Mesenchymal stem cell (in vitro differentiated cells and primary cell): ENCODE measurements around the gene ZFP92. TPM values are rescaled to one million over a fixed set of nuclear protein-coding genes. Genes with fewer than 3 reads are reported as not detected.

Source experiments
- DNase-seq: peaks from one replicate; pipeline ENCODE4 v3.0.0-alpha.2; 2013
- H2AFZ ChIP-seq: one replicate; pipeline ENCODE4 v1.6.1; 2013; ENCODE audit warnings: low read depth, mild to moderate bottlenecking, control low read depth, inconsistent platforms, low read length, moderate library complexity
- H2AK5ac ChIP-seq: 2 replicates; pipeline ENCODE4 v1.6.1; 2013; ENCODE audit warnings: low read length, moderate library complexity, mild to moderate bottlenecking, inconsistent platforms; ENCODE audit not compliant: severe bottlenecking
- H2BK120ac ChIP-seq: one replicate; pipeline ENCODE4 v1.6.1; 2013; ENCODE audit warnings: low read depth, mild to moderate bottlenecking, inconsistent platforms, low read length, moderate library complexity
- H2BK12ac ChIP-seq, 2 experiments: one replicate each; pipeline ENCODE4 v1.6.1; 2013; ENCODE audit warnings: inconsistent platforms in 2 of 2, low read length in 2 of 2, mild to moderate bottlenecking in 2 of 2, moderate library complexity in 2 of 2, control low read depth in 1 of 2
- H2BK15ac ChIP-seq: one replicate; pipeline ENCODE4 v1.6.1; 2013; ENCODE audit warnings: mild to moderate bottlenecking, low read depth, inconsistent platforms; ENCODE audit not compliant: poor library complexity, severe bottlenecking
- H2BK5ac ChIP-seq: 2 replicates; pipeline ENCODE4 v1.6.1; 2013; ENCODE audit warnings: low read depth, mild to moderate bottlenecking, low read length, control low read depth, inconsistent platforms; ENCODE audit not compliant: poor library complexity, severe bottlenecking
- H3K14ac ChIP-seq, 2 experiments: one replicate each; pipeline ENCODE4 v1.6.1; 2013; ENCODE audit warnings: inconsistent platforms in 2 of 2, low read length in 2 of 2, control low read depth in 1 of 2, mild to moderate bottlenecking in 1 of 2, moderate library complexity in 1 of 2
- H3K18ac ChIP-seq, 2 experiments: one replicate each; pipeline ENCODE4 v1.6.1; 2013; ENCODE audit warnings: inconsistent platforms in 2 of 2, low read length in 2 of 2, control low read depth in 1 of 2, low read depth in 1 of 2, mild to moderate bottlenecking in 1 of 2
- H3K23ac ChIP-seq, 2 experiments: one replicate each; pipeline ENCODE4 v1.6.1; 2013; ENCODE audit warnings: inconsistent platforms in 2 of 2, low read length in 2 of 2, mild to moderate bottlenecking in 2 of 2, moderate library complexity in 2 of 2, control low read depth in 1 of 2
- H3K27ac ChIP-seq: 2 replicates; pipeline ENCODE4 v1.5.1; 2013; ENCODE audit warnings: mild to moderate bottlenecking, moderate library complexity, low read length, control low read depth, inconsistent platforms; ENCODE audit not compliant: poor library complexity, severe bottlenecking
- H3K27me3 ChIP-seq, 2 experiments: 2 replicates each; pipeline versions ENCODE4 v1.6.1 to v1.7.0; 2013; ENCODE audit warnings: low read length in 2 of 2, mild to moderate bottlenecking in 2 of 2, moderate library complexity in 2 of 2, control low read depth in 1 of 2, inconsistent platforms in 1 of 2; ENCODE audit not compliant: control insufficient read depth in 1 of 2, insufficient read depth in 1 of 2
- H3K36me3 ChIP-seq, 2 experiments: 2 replicates each; pipeline versions ENCODE4 v1.6.1 to v1.7.0; 2013; ENCODE audit warnings: low read length in 2 of 2, control low read depth in 1 of 2, inconsistent platforms in 1 of 2, low read depth in 1 of 2, mild to moderate bottlenecking in 1 of 2; ENCODE audit not compliant: insufficient read depth in 2 of 2, control insufficient read depth in 1 of 2
- H3K4ac ChIP-seq, 2 experiments: one replicate each; pipeline ENCODE4 v1.6.1; 2013; ENCODE audit warnings: inconsistent platforms in 2 of 2, low read length in 2 of 2, mild to moderate bottlenecking in 2 of 2, moderate library complexity in 2 of 2, control low read depth in 1 of 2, low read depth in 1 of 2
- H3K4me1 ChIP-seq: 2 replicates; pipeline ENCODE4 v1.6.1; 2013; ENCODE audit warnings: low read depth, low read length, control low read depth; ENCODE audit not compliant: control insufficient read depth, insufficient read depth
- H3K4me2 ChIP-seq: 2 replicates; pipeline ENCODE4 v1.6.1; 2013; ENCODE audit warnings: low read length, mild to moderate bottlenecking, inconsistent platforms; ENCODE audit not compliant: poor library complexity, severe bottlenecking
- H3K4me3 ChIP-seq, 2 experiments: 2 replicates each; pipeline versions ENCODE4 v1.5.1 to v1.7.0; 2013; ENCODE audit warnings: low read length in 2 of 2, mild to moderate bottlenecking in 2 of 2, control low read depth in 1 of 2, low read depth in 1 of 2; ENCODE audit not compliant: insufficient read depth in 1 of 2
- H3K79me1 ChIP-seq: replicated peaks from 2 replicates; pipeline ENCODE4 v1.6.1; 2013; ENCODE audit warnings: mild to moderate bottlenecking, control low read depth, low read length, inconsistent platforms; ENCODE audit not compliant: poor library complexity, severe bottlenecking
- H3K9ac ChIP-seq: 2 replicates; pipeline ENCODE4 v1.7.0; 2013; ENCODE audit warnings: mild to moderate bottlenecking, low read length, moderate library complexity
- H3K9me3 ChIP-seq: 2 replicates; pipeline ENCODE4 v1.7.0; 2013; ENCODE audit warnings: mild to moderate bottlenecking, low read length; ENCODE audit not compliant: control insufficient read depth
- H4K8ac ChIP-seq: one replicate; pipeline ENCODE4 v1.6.1; 2013; ENCODE audit warnings: inconsistent platforms, mild to moderate bottlenecking, low read length, moderate library complexity
- H4K91ac ChIP-seq: one replicate; pipeline ENCODE4 v1.6.1; 2013; ENCODE audit warnings: mild to moderate bottlenecking, low read length, inconsistent platforms
- WGBS: methylation state at CpG from one replicate; pipeline ENCODE4 v1.1.7; 2013; ENCODE audit warnings: mixed read lengths; 5-methylcytosine and 5-hydroxymethylcytosine counted together
- polyA plus RNA-seq, 2 experiments: library from polyadenylated mRNA; stranded (reverse); fragments of 200-250 nt; gene quantifications; one replicate each; pipeline ENCODE4 v1.2.3, GENCODE V29; 2013

The ZFP92 gene, protein sequence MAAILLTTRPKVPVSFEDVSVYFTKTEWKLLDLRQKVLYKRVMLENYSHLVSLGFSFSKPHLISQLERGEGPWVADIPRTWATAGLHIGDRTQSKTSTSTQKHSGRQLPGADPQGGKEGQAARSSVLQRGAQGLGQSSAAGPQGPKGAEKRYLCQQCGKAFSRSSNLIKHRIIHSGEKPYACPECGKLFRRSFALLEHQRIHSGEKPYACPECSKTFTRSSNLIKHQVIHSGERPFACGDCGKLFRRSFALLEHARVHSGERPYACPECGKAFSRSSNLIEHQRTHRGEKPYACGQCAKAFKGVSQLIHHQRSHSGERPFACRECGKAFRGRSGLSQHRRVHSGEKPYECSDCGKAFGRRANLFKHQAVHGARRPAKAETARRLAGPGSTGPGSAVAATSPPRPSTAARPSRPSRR
- 0.48 TPM for polyA plus RNA-seq (2013, experiment 1 of 2)
- 0.44 TPM for polyA plus RNA-seq (2013, experiment 2 of 2)

DNA sequence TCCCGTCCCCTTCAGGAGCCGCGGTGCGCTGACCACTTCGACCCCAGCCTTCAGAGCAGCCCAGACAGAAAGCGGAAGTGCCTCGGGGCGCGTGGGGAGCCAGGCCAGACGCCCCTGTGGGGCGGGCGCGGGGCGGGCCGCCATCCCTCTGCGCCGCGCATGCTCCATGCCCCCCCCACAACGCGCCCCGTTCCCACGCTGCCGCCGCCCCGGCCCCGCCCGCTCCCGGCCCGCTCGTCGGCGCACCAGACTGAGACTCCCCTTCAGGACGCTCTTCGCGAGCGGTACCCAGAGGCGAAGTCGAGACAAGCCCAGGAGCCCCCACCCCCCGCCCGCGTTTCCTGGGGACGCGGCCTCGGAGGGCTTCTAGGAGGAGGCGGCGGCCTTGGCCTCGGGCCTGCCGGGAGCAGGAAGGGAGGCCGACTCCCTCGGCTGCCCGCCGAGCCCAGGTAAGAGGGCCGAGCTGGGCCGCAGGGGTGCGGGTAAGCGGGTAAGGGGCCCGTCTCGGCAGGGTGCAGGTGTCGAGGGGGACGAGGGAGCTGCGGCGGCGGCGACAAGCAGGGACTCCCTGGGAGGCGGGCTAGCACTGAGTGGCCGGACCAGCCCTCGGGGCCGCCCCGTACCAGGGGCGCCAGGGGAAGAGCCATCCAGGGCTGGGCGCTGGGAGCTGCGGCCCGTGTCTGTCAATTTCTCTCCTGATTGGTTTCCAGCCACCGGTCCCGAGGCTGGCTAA is at the start of gene ZFP92:
Gene ZFP92 (plus strand): TSS at position 218 of the 733 bp plus-strand sequence. CDS start 6,851 bp downstream, outside the sequence.
- Histone ChIP-seq H3K36me3 (no peaks in the 10 kb centered on the region), H3K18ac (peak within 1 kb of the TSS in 1 of 2 experiments; percentile 24), H2BK12ac (no peak within 1 kb of the TSS), H3K4me1 (no peaks in the 10 kb centered on the region), H4K91ac (no peak within 1 kb of the TSS), H3K9me3 (no peaks in the 10 kb centered on the region), H4K8ac (peak within 1 kb of the TSS; percentile 6), H2AFZ (no peak within 1 kb of the TSS), H3K23ac (no peak within 1 kb of the TSS), H2BK120ac (no peak within 1 kb of the TSS), H3K14ac (peak within 1 kb of the TSS in 1 of 2 experiments; percentile 60), H2BK15ac (no peak within 1 kb of the TSS), H3K27ac (no peak within 1 kb of the TSS), H3K4me2 (no peak within 1 kb of the TSS), H3K27me3 (peaks cover 21 to 67% of the 10 kb centered on the region in 2 experiments), H3K9ac (no peak within 1 kb of the TSS), H2BK5ac (no peak within 1 kb of the TSS), H3K4me3 (no peak within 1 kb of the TSS), H3K4ac (peak within 1 kb of the TSS in 1 of 2 experiments; percentile 10), H3K79me1 (no peaks in the 10 kb centered on the region), H2AK5ac (no peak within 1 kb of the TSS)
- 3% methylated on average over 21 of the region's 75 CpGs for WGBS
- peak; percentile 14 for DNase-seq

DNA sequence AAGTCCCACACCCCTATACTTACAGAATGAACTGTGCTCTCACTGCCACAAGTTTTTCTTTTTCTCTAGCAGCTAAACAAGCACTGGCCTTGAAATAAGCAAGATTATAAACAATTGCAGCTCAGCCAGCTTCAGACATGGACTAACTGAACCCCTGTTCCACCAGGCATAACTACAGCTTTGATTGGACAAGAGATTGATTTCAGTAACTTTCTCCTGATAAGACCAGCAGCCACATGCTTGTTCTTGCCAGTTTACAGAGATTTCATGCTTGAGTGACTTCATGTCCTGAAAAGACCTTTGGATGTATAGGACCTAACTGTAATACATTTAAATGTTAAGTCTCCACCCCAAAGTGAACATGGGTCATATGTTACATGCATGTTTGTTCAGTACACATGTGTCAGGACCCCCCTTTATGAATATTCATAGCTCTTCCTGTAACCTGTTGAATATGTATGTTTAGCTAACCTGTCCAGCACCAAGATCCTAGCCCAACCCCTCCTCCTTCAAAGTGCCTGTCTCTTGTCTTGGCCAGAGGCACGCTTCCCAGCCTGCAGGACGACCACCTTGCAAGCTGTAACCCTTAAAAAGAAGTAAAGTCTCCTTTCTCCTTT is 49.4 kb upstream of the ZFP92 start:
- no peak overlapping the region for H2BK15ac ChIP-seq
- no peak overlapping the region for H3K14ac ChIP-seq
- H3K4me1 ChIP-seq: no peaks in the 10 kb centered on the region
- H2BK12ac ChIP-seq: no peak overlapping the region
- H3K4me3 ChIP-seq: no peak overlapping the region
- H3K9ac ChIP-seq: no peak overlapping the region
- no peak overlapping the region for H2AK5ac ChIP-seq
- DNase-seq: no peak
- no peak overlapping the region for H3K18ac ChIP-seq
- H3K27me3 ChIP-seq: peaks cover 0 to 23% of the 10 kb centered on the region in 2 experiments
- no peak overlapping the region for H4K8ac ChIP-seq
- no peak overlapping the region for H3K4ac ChIP-seq
- WGBS: no CpG with 5 or more reads among the region's 2 CpGs
- H2BK5ac ChIP-seq: no peak overlapping the region
- H3K36me3 ChIP-seq: no peaks in the 10 kb centered on the region
- no peak overlapping the region for H2AFZ ChIP-seq
- H3K4me2 ChIP-seq: no peak overlapping the region
- H3K23ac ChIP-seq: no peak overlapping the region
- H3K27ac ChIP-seq: no peak overlapping the region
- peaks cover 9% of the 10 kb centered on the region for H3K9me3 ChIP-seq
- no peak overlapping the region for H4K91ac ChIP-seq
- H2BK120ac ChIP-seq: no peak overlapping the region
- H3K79me1 ChIP-seq: no peaks in the 10 kb centered on the region

DNA sequence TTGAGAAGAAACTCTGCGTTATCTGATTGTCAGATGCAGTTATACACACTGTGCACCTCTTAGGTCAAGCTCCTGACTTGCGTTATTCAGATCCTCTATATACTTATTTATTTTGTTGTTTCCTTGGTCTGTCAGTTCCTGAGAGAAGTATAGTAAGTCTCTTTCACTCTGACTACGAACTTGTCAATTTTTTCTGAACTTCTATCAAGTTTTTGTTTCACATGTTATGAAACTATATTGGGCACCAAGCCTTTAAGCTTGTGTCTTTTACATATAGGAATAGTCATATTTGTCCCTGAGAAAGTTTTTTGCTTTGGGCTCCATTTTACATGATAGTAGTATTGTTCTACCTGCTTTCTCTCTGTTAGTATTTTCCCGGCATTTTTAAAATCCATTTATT is 45.6 kb upstream of the ZFP92 start:
- Histone ChIP-seq H3K4me3 (no peak overlapping the region), H4K91ac (no peak overlapping the region), H4K8ac (no peak overlapping the region), H3K4ac (no peak overlapping the region), H3K4me2 (no peak overlapping the region), H3K9me3 (no peaks in the 10 kb centered on the region), H2AFZ (no peak overlapping the region), H2BK5ac (no peak overlapping the region), H3K9ac (no peak overlapping the region), H2BK120ac (no peak overlapping the region), H2AK5ac (no peak overlapping the region), H3K27ac (no peak overlapping the region), H3K14ac (no peak overlapping the region), H3K4me1 (no peaks in the 10 kb centered on the region), H3K27me3 (peaks cover 0 to 19% of the 10 kb centered on the region in 2 experiments), H3K79me1 (no peaks in the 10 kb centered on the region), H2BK15ac (no peak overlapping the region), H3K18ac (no peak overlapping the region), H3K23ac (no peak overlapping the region), H3K36me3 (no peaks in the 10 kb centered on the region), H2BK12ac (no peak overlapping the region)
- DNase-seq: no peak
- WGBS: no CpG with 5 or more reads among the region's 4 CpGs

DNA sequence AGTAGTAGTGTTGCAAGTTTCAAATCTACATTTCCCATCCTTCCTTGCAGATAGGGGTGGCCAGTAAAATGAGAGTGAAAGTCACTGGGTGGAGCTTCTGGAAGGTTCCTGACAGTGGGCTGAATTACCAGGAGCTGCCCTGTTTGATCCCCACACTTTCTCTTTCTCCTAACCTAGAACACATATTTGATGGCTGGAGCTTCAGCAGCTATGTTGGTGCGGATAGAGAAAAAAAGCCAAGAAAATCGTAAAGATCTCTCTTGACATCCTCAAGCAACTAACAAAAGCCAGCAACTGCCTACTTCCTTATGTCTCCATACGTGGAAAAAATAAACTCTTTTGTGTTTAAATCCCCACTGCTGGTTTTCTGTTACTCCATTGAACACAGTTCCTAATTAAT is 45.2 kb upstream of the ZFP92 start:
- Histone ChIP-seq H2BK5ac (no peak overlapping the region), H3K27me3 (peaks cover 0 to 17% of the 10 kb centered on the region in 2 experiments), H3K9me3 (no peaks in the 10 kb centered on the region), H3K4me3 (no peak overlapping the region), H3K4me2 (no peak overlapping the region), H3K14ac (no peak overlapping the region), H4K91ac (no peak overlapping the region), H3K79me1 (no peaks in the 10 kb centered on the region), H3K36me3 (no peaks in the 10 kb centered on the region), H3K27ac (no peak overlapping the region), H3K23ac (no peak overlapping the region), H3K18ac (no peak overlapping the region), H2BK15ac (no peak overlapping the region), H2BK12ac (no peak overlapping the region), H4K8ac (no peak overlapping the region), H3K4ac (no peak overlapping the region), H2AFZ (no peak overlapping the region), H3K4me1 (no peaks in the 10 kb centered on the region), H3K9ac (no peak overlapping the region), H2AK5ac (no peak overlapping the region), H2BK120ac (no peak overlapping the region)
- DNase-seq: no peak
- 78% methylated on average over 3 of the region's 3 CpGs for WGBS
